IPS-18c (cell line): ENCODE measurements around the gene PARP6.

Source experiments
- H3K4me3 ChIP-seq: 2 replicates; pipeline ENCODE4 v1.7.0; 2013; ENCODE audit warnings: low read depth, mild to moderate bottlenecking, low read length, moderate library complexity; ENCODE audit not compliant: insufficient read depth
- H3K9me3 ChIP-seq: one replicate; pipeline ENCODE4 v1.6.1; 2013; ENCODE audit warnings: mild to moderate bottlenecking, low read length, moderate library complexity; ENCODE audit not compliant: control insufficient read depth, insufficient read depth

The PARP6 gene

DNA sequence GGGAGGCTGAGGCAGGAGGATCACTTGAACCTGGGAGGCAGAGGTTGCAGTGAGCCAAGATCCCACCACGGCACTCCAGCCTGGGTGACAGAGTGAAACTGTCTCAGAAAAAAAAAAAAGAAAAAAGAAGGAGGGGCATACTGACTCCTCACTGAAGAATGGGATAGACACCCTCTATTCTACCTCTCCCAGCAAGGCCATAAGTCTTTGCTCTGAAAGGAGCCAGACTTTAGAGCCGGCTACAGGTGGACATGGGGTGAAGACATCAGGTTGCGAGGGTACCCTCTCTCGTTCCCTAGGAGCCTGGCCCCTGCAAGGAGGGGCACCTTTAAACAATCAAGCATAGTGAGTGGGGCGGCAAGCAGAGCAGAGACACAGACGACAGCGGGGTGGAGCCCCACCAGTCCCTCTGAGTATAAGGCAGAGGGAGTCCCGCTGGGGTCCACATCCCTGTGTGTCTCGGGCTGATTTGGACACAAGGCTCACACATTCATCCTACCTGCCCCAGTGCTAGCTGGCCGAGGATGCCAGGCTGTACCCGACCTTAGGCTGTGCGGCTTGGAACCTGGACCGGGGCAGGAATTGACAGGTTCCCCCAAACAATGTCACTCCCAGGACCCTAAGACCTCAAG, 75.8 kb downstream of the PARP6 start:
- peak overlapping the region; percentile 76 for H3K4me3 ChIP-seq
- H3K9me3 ChIP-seq: no peaks in the 10 kb centered on the region

DNA sequence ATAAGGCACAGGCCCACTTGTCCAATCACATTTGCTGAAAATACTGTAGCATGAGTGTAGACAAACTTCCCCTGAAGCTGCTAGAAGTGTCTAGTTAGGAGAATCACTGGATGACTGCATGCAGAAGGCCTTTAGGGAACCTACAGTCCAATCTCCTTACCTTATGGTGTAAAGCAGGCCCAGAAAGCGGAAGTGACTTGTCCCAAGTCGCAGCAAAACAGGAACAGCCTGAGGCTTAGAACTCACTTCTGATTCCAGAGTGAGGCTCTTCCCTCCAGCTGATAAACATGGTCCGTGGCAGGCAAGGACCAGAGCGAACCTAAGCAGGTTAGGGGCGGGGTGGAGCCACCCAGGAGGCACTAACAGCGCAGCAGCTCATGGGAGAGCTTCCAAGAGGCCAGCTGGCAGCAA, 77.2 kb downstream of the PARP6 start:
- Histone ChIP-seq H3K9me3 (no peaks in the 10 kb centered on the region), H3K4me3 (no peak overlapping the region)

DNA sequence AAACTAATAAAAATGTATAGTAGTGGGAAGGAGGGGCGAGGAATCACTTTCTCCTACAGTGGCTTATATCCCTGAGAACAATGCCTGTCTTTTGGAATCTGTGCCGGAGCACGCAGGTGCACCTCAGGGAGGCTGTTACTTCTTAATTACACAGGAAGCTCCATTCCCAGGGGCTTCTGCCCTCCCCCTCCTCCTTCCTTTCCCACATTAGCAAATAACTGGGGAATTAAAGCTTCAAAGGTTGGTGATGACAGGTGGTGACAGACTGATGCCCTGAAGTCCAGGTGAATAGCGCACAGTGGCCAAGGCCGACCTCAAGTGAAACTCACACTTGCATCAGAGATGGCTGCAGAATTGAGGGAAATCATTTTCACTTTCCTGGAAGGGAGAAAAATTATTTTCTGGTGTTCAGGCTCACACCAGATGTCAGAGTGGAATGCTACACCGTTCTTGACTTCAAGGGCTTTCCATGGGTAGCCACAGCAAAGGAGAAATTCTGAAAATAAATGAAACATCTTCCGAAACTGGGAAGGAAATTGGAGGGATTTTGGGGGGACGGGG, 78.4 kb downstream of the PARP6 start:
- Histone ChIP-seq H3K4me3 (no peak overlapping the region), H3K9me3 (no peaks in the 10 kb centered on the region)

DNA sequence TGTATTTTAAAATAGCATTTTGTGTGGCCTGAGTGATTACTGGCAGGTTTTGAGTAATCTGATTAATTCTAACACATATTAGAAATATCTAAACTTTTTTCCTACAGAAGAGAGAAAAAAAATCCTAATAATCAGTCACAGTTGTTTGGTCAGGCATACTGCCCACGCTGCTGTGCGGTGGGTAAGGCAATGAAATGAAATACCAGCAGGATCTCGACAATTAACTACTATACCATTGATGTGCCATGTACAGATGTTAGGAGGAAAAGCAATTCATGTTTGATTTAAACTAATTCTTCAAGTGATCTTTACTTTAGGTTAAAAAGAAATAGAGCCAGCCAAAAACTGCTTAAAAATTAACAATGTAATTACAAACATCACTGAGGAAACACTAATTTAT, 79.9 kb downstream of the PARP6 start:
- Histone ChIP-seq H3K4me3 (no peak overlapping the region), H3K9me3 (no peaks in the 10 kb centered on the region)
